Activated CD8-positive, alpha-beta memory T cell treated with anti-CD3 and anti-CD28 coated beads, Interleukin-2, amount 50 U/mL, for 24 hours (primary cell): ENCODE data around the gene CFHR4.
"Not testable (repeated sequence)": the region's sequence is repeated elsewhere in the genome, so short reads cannot be mapped to it uniquely, and the experiment has no call there.

Source experiments
- DNase-seq: peaks from one replicate; pipeline ENCODE4 v3.0.0-alpha.2; 2020; ENCODE audit errors: extremely low read depth

The CFHR4 gene

GRCh38 chr1:196887515-196888239 is at the start of gene CFHR4:
CFHR4 (plus strand) TSS chr1:196888052; CDS start chr1:196888151, 99 bp downstream.
- no peak for DNase-seq

GRCh38 chr1:196849613-196850492 is 38.0 kb upstream of the CFHR4 start:
- not testable (repeated sequence) for DNase-seq

GRCh38 chr1:196856053-196856452 is 31.8 kb upstream of the CFHR4 start:
- no peak for DNase-seq

- DNase-seq: no peak
These were observed 30.7 kb upstream of the CFHR4 start for GRCh38 chr1:196857188-196857587.

GRCh38 chr1:196858811-196859210 is 29.0 kb upstream of the CFHR4 start:
- no peak for DNase-seq

GRCh38 chr1:196860323-196860884 is 27.4 kb upstream of the CFHR4 start:
- no peak for DNase-seq

- no peak for DNase-seq
These were observed 26.4 kb upstream of the CFHR4 start for GRCh38 chr1:196861429-196861828.

- no peak for DNase-seq
These were observed 20.9 kb upstream of the CFHR4 start for GRCh38 chr1:196866974-196867373.

GRCh38 chr1:196873385-196873784 is 14.5 kb upstream of the CFHR4 start:
- DNase-seq: no peak

- DNase-seq: no peak
These were observed 11.9 kb upstream of the CFHR4 start for GRCh38 chr1:196875935-196876334.

GRCh38 chr1:196877964-196878363 is 9.9 kb upstream of the CFHR4 start:
- DNase-seq: no peak

GRCh38 chr1:196886560-196886959 is 1.3 kb upstream of the CFHR4 start:
- not testable (repeated sequence) for DNase-seq

GRCh38 chr1:196890668-196891067 is 2.8 kb downstream of the CFHR4 start:
- no peak for DNase-seq

- no peak for DNase-seq
These were observed 3.4 kb downstream of the CFHR4 start for GRCh38 chr1:196891251-196891650.

GRCh38 chr1:196896355-196896754 is 8.5 kb downstream of the CFHR4 start:
- no peak for DNase-seq

- DNase-seq: no peak
These were observed 9.4 kb downstream of the CFHR4 start for GRCh38 chr1:196897158-196897828.

GRCh38 chr1:196902344-196902743 is 14.5 kb downstream of the CFHR4 start:
- DNase-seq: no peak

GRCh38 chr1:196910215-196910614 is 22.4 kb downstream of the CFHR4 start:
- no peak for DNase-seq

- DNase-seq: not testable (repeated sequence)
These were observed 24.4 kb downstream of the CFHR4 start for GRCh38 chr1:196912283-196912682.

- not testable (repeated sequence) for DNase-seq
These were observed 39.0 kb downstream of the CFHR4 start for GRCh38 chr1:196926839-196927238.

GRCh38 chr1:196932853-196933252 is 45.0 kb downstream of the CFHR4 start:
- DNase-seq: not testable (repeated sequence)
